H1 (cell line): ENCODE data around the gene CDYL2. TPM values are rescaled to one million over a fixed set of nuclear protein-coding genes. Genes with fewer than 3 reads are reported as not detected.

Experiments used
- CTCF ChIA-PET: fragments of 300-600 bp; sonication (Branson Sonifier 250); formaldehyde crosslinking; loops from one replicate; lab custom pipeline; 2021; ENCODE audit not compliant: partially characterized antibody; lab: Charles Lee
- POLR2A ChIA-PET: fragments of 300-600 bp; sonication (Branson Sonifier 250); formaldehyde crosslinking; loops from one replicate; lab custom pipeline; 2021; ENCODE audit warnings: inconsistent platforms; ENCODE audit not compliant: partially characterized antibody; lab: Charles Lee
- DNase-seq, 2 experiments: peaks; one replicate each; pipeline versions ENCODE4 v3.0.0 to v3.0.0-alpha.2; 2010 to 2022; ENCODE audit warnings: low spot score in 2 of 2, low read depth in 1 of 2, mixed read lengths in 1 of 2
- FAIRE-seq: peaks from 2 replicates; lab custom pipeline; 2011; peaks lifted over from hg19 to GRCh38; lab: Jason Lieb, UNC
- H2AFZ ChIP-seq: 2 replicates; pipeline ENCODE4 v1.8.1; 2012; ENCODE audit warnings: low read length, inconsistent platforms
- H2AK5ac ChIP-seq: 2 replicates; pipeline ENCODE4 v1.6.1; 2013; ENCODE audit warnings: low read depth, low read length
- H2BK120ac ChIP-seq: replicated peaks from 2 replicates; pipeline ENCODE3; 2013; ENCODE audit warnings: low read depth, low read length, inconsistent platforms
- H2BK12ac ChIP-seq: 2 replicates; pipeline ENCODE4 v1.6.1; 2013; ENCODE audit warnings: low read depth, low read length
- H2BK15ac ChIP-seq: 2 replicates; pipeline ENCODE4 v1.6.1; 2013; ENCODE audit warnings: low read length
- H2BK20ac ChIP-seq: 2 replicates; pipeline ENCODE4 v1.6.1; 2013; ENCODE audit warnings: low read length
- H2BK5ac ChIP-seq: 2 replicates; pipeline ENCODE4 v1.6.1; 2013; ENCODE audit warnings: low read depth, low read length
- H3K14ac ChIP-seq: 2 replicates; pipeline ENCODE4 v1.6.1; 2013; ENCODE audit warnings: inconsistent platforms; ENCODE audit not compliant: insufficient read length
- H3K18ac ChIP-seq: 2 replicates; pipeline ENCODE4 v1.6.1; 2013; ENCODE audit warnings: low read length; ENCODE audit errors: extremely low read depth
- H3K23ac ChIP-seq: 2 replicates; pipeline ENCODE4 v1.6.1; 2013; ENCODE audit warnings: inconsistent platforms; ENCODE audit not compliant: insufficient read length
- H3K23me2 ChIP-seq: 2 replicates; pipeline ENCODE4 v1.6.1; 2013; ENCODE audit warnings: low read depth, low read length
- H3K27ac ChIP-seq: 2 replicates; pipeline ENCODE4 v1.6.1; 2011; ENCODE audit warnings: low read depth, low read length, inconsistent platforms
- H3K27me3 ChIP-seq, 4 experiments: replicated peaks in 1 of 4; 1 replicate in 1 of 4; 2 replicates in 3 of 4; pipeline versions ENCODE4 v1.6.1 to v1.8.1; 2011 to 2013; ENCODE audit warnings: low read length in 3 of 4, mild to moderate bottlenecking in 3 of 4, inconsistent platforms in 2 of 4, mixed read lengths in 2 of 4, moderate library complexity in 1 of 4; ENCODE audit not compliant: control insufficient read depth in 3 of 4, insufficient read depth in 3 of 4; ENCODE audit errors: extremely low read depth in 1 of 4
- H3K36me3 ChIP-seq, 4 experiments: 2 replicates each; pipeline versions ENCODE4 v1.6.1 to v1.8.1; 2011 to 2013; ENCODE audit warnings: mild to moderate bottlenecking in 4 of 4, low read length in 3 of 4, moderate library complexity in 2 of 4, control low read depth in 1 of 4, inconsistent platforms in 1 of 4; ENCODE audit not compliant: insufficient read depth in 4 of 4, control insufficient read depth in 2 of 4
- H3K4ac ChIP-seq: replicated peaks from 2 replicates; pipeline ENCODE3; 2013; ENCODE audit warnings: low read length, low read depth, mixed read lengths, inconsistent platforms; ENCODE audit not compliant: insufficient read length
- H3K4me1 ChIP-seq, 4 experiments: replicated peaks in 1 of 4; 1 replicate in 1 of 4; 2 replicates in 3 of 4; pipeline versions ENCODE4 v1.6.1 to v1.8.1; 2011 to 2013; ENCODE audit warnings: low read length in 3 of 4, inconsistent platforms in 2 of 4, mixed read lengths in 1 of 4; ENCODE audit not compliant: insufficient read depth in 4 of 4, control insufficient read depth in 3 of 4
- H3K4me2 ChIP-seq, 2 experiments: 2 replicates each; pipeline versions ENCODE4 v1.6.1 to v1.8.1; 2011 to 2013; ENCODE audit warnings: low read depth in 2 of 2, low read length in 2 of 2, control low read depth in 1 of 2, inconsistent platforms in 1 of 2, mild to moderate bottlenecking in 1 of 2; ENCODE audit not compliant: insufficient read depth in 1 of 2
- H3K4me3 ChIP-seq, 4 experiments: fragments of 200-600, 300-600 bp in 1 of 4; sonication (generic), shearing (Covaris generic), sonication (Bioruptor Twin) in 1 of 4; 2 replicates each; pipeline versions ENCODE4 v1.5.1 to v1.8.1; 2011 to 2016; ENCODE audit warnings: low read length in 4 of 4, low read depth in 3 of 4, control low read depth in 2 of 4, inconsistent platforms in 2 of 4, mild to moderate bottlenecking in 2 of 4, mixed read lengths in 1 of 4, moderate library complexity in 1 of 4; ENCODE audit not compliant: insufficient read depth in 2 of 4; ENCODE audit errors: extremely low read depth in 1 of 4
- H3K56ac ChIP-seq: replicated peaks from 2 replicates; pipeline ENCODE3; 2013; ENCODE audit warnings: low read depth, mild to moderate bottlenecking, mixed read lengths, low read length, inconsistent platforms; ENCODE audit not compliant: insufficient read length
- H3K79me1 ChIP-seq: 2 replicates; pipeline ENCODE4 v1.6.1; 2013; ENCODE audit warnings: low read depth, low read length, control low read depth
- H3K79me2 ChIP-seq, 2 experiments: 2 replicates each; pipeline versions ENCODE4 v1.6.1 to v1.8.1; 2012 to 2013; ENCODE audit warnings: low read length in 2 of 2, mild to moderate bottlenecking in 2 of 2, inconsistent platforms in 1 of 2; ENCODE audit not compliant: insufficient read depth in 2 of 2, control insufficient read depth in 1 of 2
- H3K9ac ChIP-seq, 4 experiments: replicated peaks in 1 of 4; 1 replicate in 1 of 4; 2 replicates in 3 of 4; pipeline versions ENCODE4 v1.6.1 to v1.8.1; 2011 to 2013; ENCODE audit warnings: low read depth in 3 of 4, low read length in 3 of 4, control low read depth in 2 of 4, mild to moderate bottlenecking in 2 of 4, moderate library complexity in 2 of 4, inconsistent platforms in 1 of 4; ENCODE audit errors: extremely low read depth in 1 of 4
- H3K9me3 ChIP-seq, 2 experiments: 2 replicates each; pipeline versions ENCODE4 v1.6.1 to v1.8.1; 2012 to 2013; ENCODE audit warnings: mild to moderate bottlenecking in 2 of 2, moderate library complexity in 2 of 2, control low read depth in 1 of 2, inconsistent platforms in 1 of 2, low read depth in 1 of 2, low read length in 1 of 2, mixed read lengths in 1 of 2; ENCODE audit not compliant: insufficient read depth in 2 of 2
- H4K20me1 ChIP-seq, 2 experiments: replicated peaks in 1 of 2; 2 replicates each; pipeline versions ENCODE3 to v1.8.1; 2011 to 2013; ENCODE audit warnings: inconsistent platforms in 2 of 2, low read length in 2 of 2, mild to moderate bottlenecking in 1 of 2; ENCODE audit not compliant: insufficient read depth in 2 of 2, control insufficient read depth in 1 of 2
- H4K5ac ChIP-seq: 2 replicates; pipeline ENCODE4 v1.6.1; 2013; ENCODE audit warnings: low read length, low read depth, mixed read lengths, inconsistent platforms; ENCODE audit not compliant: insufficient read length
- H4K8ac ChIP-seq: 2 replicates; pipeline ENCODE4 v1.8.0; 2013; ENCODE audit warnings: mild to moderate bottlenecking, moderate library complexity, low read length, inconsistent platforms; ENCODE audit not compliant: insufficient read depth; ENCODE audit errors: extremely low read depth
- H4K91ac ChIP-seq: replicated peaks from 2 replicates; pipeline ENCODE3; 2013; ENCODE audit warnings: low read length, mixed read lengths, inconsistent platforms; ENCODE audit not compliant: insufficient read length
- WGBS, 2 experiments: shearing (Covaris generic) in 1 of 2; methylation state at CpG; one replicate each; pipeline versions ENCODE4 v1.1.6 to v1.1.7; 2013 to 2015; ENCODE audit warnings: low lambda C conversion rate in 2 of 2, mixed read lengths in 2 of 2, inconsistent platforms in 1 of 2, low coverage in 1 of 2, missing lambda C conversion rate in 1 of 2; ENCODE audit not compliant: insufficient replicate concordance in 2 of 2, insufficient coverage in 1 of 2, insufficient read length in 1 of 2; ENCODE audit errors: extremely low coverage in 1 of 2, missing lambda C conversion rate in 1 of 2; 5-methylcytosine and 5-hydroxymethylcytosine counted together
- polyA plus RNA-seq, 7 experiments: library from polyadenylated mRNA; depleted of rRNA in 3 of 7; stranded (reverse) in 5 of 7; unstranded in 2 of 7; fragments of >200 nt in 5 of 7; fragments of 200-250 nt in 2 of 7; gene quantifications; 1 replicate in 5 of 7; 2 replicates in 1 of 7; 4 replicates in 1 of 7; pipeline versions ENCODE4 v1.2.1 to v1.2.3, GENCODE V29; 2011 to 2013; ENCODE audit warnings: missing spikeins in 2 of 7, mixed read lengths in 2 of 7
- total RNA-seq: library from RNA; stranded (reverse); fragmentation: NEBNext Ultra II Directional; extraction: Animal tissue kit (Norgen Biotek cat#: 25700); gene quantifications from 2 replicates; pipeline ENCODE4 v1.2.1, GENCODE V29; 2021

Gene CDYL2
- total and polyA plus RNA-seq, 2 of the 8 experiments (the other 6 are each of a cell fraction or from before 2014, with no cell fraction given): 0.33 to 5.3 TPM

- H2BK20ac ChIP-seq: no peak overlapping the region
- H3K14ac ChIP-seq: no peak overlapping the region
- no peak overlapping the region for H4K91ac ChIP-seq
- H3K56ac ChIP-seq: no peak overlapping the region
- ChIA-PET POLR2A (no interaction called here), CTCF (interaction anchor here (0.6 kb wide), 1 partner anchor 1758 kb away, joined by 3 read pairs; no protein-coding TSS in a partner anchor)
- WGBS, 2 experiments: 91% methylated on average over 3 of the region's 3 CpGs; no CpG with 5 or more reads in 1 of the 2 experiments
- H2AFZ ChIP-seq: no peak overlapping the region
- DNase-seq (no peak), FAIRE-seq (no peak)
- no peak overlapping the region for H2BK5ac ChIP-seq
- no peaks in the 10 kb centered on the region for H3K27me3 ChIP-seq
- H3K4me1 ChIP-seq: no peaks in the 10 kb centered on the region
- H4K8ac ChIP-seq: no peak overlapping the region
- no peak overlapping the region for H3K4me3 ChIP-seq
- no peak overlapping the region for H3K27ac ChIP-seq
- peaks cover 2% of the 10 kb centered on the region; the same call in 1 of the 2 replicates for H3K23me2 ChIP-seq
- no peaks in the 10 kb centered on the region for H3K36me3 ChIP-seq
- H2BK12ac ChIP-seq: no peak overlapping the region
- no peaks in the 10 kb centered on the region for H3K79me1 ChIP-seq
- no peak overlapping the region for H3K4me2 ChIP-seq
- peaks cover 0 to 2% of the 10 kb centered on the region in 2 experiments for H4K20me1 ChIP-seq
- no peak overlapping the region for H3K18ac ChIP-seq
- no peak overlapping the region for H3K4ac ChIP-seq
- no peak overlapping the region for H3K9ac ChIP-seq
- H4K5ac ChIP-seq: no peak overlapping the region
- no peak overlapping the region for H2BK15ac ChIP-seq
- no peak overlapping the region for H3K23ac ChIP-seq
- no peak overlapping the region for H2AK5ac ChIP-seq
- no peak overlapping the region for H2BK120ac ChIP-seq
- H3K79me2 ChIP-seq: no peaks in the 10 kb centered on the region
- H3K9me3 ChIP-seq: peaks cover 2 to 21% of the 10 kb centered on the region in 2 experiments; a peak in 3 of 4 replicates
These were observed 113.2 kb downstream of the CDYL2 start for GRCh38 chr16:80691111-80691741.
